HG03135 (cell line): ENCODE data around the gene MOB4.
A peak's percentile ranks its signal among the peaks of the same experiment; 100 is the strongest.
"Not testable (repeated sequence)": the region's sequence is repeated elsewhere in the genome, so short reads cannot be mapped to it uniquely, and the experiment has no call there.

Experiments used
- ATAC-seq: cut with Tn5 transposase; IDR thresholded peaks from one replicate; pipeline ENCODE4 v1.9.1; 2021; ENCODE audit warnings: mild to moderate bottlenecking, moderate library complexity; ENCODE audit not compliant: unreplicated experiment

Gene MOB4

GRCh38 chr2:197580166-197580565, 64.3 kb downstream of the MOB4 start:
- ATAC-seq, result not testable (repeated sequence)

GRCh38 chr2:197587255-197587654, 71.4 kb downstream of the MOB4 start:
- not testable (repeated sequence) for ATAC-seq

- no peak for ATAC-seq
Measured at GRCh38 chr2:197591339-197592072, 75.6 kb downstream of the MOB4 start.

GRCh38 chr2:197596766-197597165, 80.9 kb downstream of the MOB4 start:
- ATAC-seq, result no peak

- ATAC-seq, result no peak
Measured at GRCh38 chr2:197597166-197597565, 81.3 kb downstream of the MOB4 start.

GRCh38 chr2:197598450-197598849, 82.6 kb downstream of the MOB4 start:
- no peak for ATAC-seq

GRCh38 chr2:197599285-197599965, 83.6 kb downstream of the MOB4 start:
- peak; percentile 55 for ATAC-seq

- ATAC-seq, result no peak
Measured at GRCh38 chr2:197600306-197600705, 84.4 kb downstream of the MOB4 start.

GRCh38 chr2:197601726-197602125, 85.9 kb downstream of the MOB4 start:
- no peak for ATAC-seq
